Progenitor cell of endocrine pancreas (in vitro differentiated cells): ENCODE data around the gene UNCX. TPM values are rescaled to one million over a fixed set of nuclear protein-coding genes. Genes with fewer than 3 reads are reported as not detected.

Experiments used
- DNase-seq: peaks from one replicate; pipeline ENCODE4 v3.0.0; 2021; ENCODE audit warnings: low spot score; ENCODE audit not compliant: unreplicated experiment
- H3K27ac Mint-ChIP-seq: 2 replicates; pipeline ENCODE4 v1.8.0; 2021; ENCODE audit warnings: mild to moderate bottlenecking, moderate library complexity, mixed read lengths
- H3K27me3 Mint-ChIP-seq: 2 replicates; pipeline ENCODE4 v1.8.0; 2021; ENCODE audit warnings: mixed read lengths
- H3K36me3 Mint-ChIP-seq: 2 replicates; pipeline ENCODE4 v1.8.0; 2022; ENCODE audit warnings: mixed read lengths; ENCODE audit not compliant: insufficient read depth
- H3K4me1 Mint-ChIP-seq: 2 replicates; pipeline ENCODE4 v1.8.0; 2021; ENCODE audit warnings: low read depth, mixed read lengths
- H3K4me3 Mint-ChIP-seq: 2 replicates; pipeline ENCODE4 v1.8.0; 2021; ENCODE audit warnings: low read depth, mild to moderate bottlenecking, moderate library complexity, mixed read lengths
- H3K9me3 Mint-ChIP-seq: 2 replicates; pipeline ENCODE4 v1.8.0; 2021; ENCODE audit warnings: low read depth, mixed read lengths
- CTCF ChIP-seq: fragments of 200-600 bp; sonication (generic); IDR thresholded peaks from one replicate; pipeline ENCODE4 v1.5.0; 2021; ENCODE audit warnings: antibody characterized with exemption, mild to moderate bottlenecking; ENCODE audit not compliant: unreplicated experiment
- total RNA-seq: library from RNA; stranded (reverse); gene quantifications from 2 replicates; pipeline ENCODE4 v1.2.1, GENCODE V29; 2021

Gene UNCX
- total RNA-seq, 1 donor from 2014 or later, result not detected

- peaks cover 7% of the 10 kb centered on the region for H3K4me1 Mint-ChIP-seq
- H3K27ac Mint-ChIP-seq, result no peak overlapping the region
- no peaks in the 10 kb centered on the region for H3K9me3 Mint-ChIP-seq
- H3K27me3 Mint-ChIP-seq, result peaks cover 66% of the 10 kb centered on the region
- no peak overlapping the region for H3K4me3 Mint-ChIP-seq
- DNase-seq, result no peak
- TF ChIP-seq CTCF, result no peak
- no peaks in the 10 kb centered on the region for H3K36me3 Mint-ChIP-seq
These were observed 16.4 kb downstream of the UNCX start for GRCh38 chr7:1248916-1249581.

- peaks cover 60% of the 10 kb centered on the region for H3K27me3 Mint-ChIP-seq
- no peak overlapping the region for H3K27ac Mint-ChIP-seq
- no peaks in the 10 kb centered on the region for H3K9me3 Mint-ChIP-seq
- H3K36me3 Mint-ChIP-seq, result no peaks in the 10 kb centered on the region
- no peak for TF ChIP-seq CTCF
- H3K4me3 Mint-ChIP-seq, result no peak overlapping the region
- no peak for DNase-seq
- peaks cover 8% of the 10 kb centered on the region for H3K4me1 Mint-ChIP-seq
These were observed 17.1 kb downstream of the UNCX start for GRCh38 chr7:1249731-1250130.

- Mint-ChIP-seq H3K4me1 (peaks cover 8% of the 10 kb centered on the region), H3K27me3 (peaks cover 52% of the 10 kb centered on the region), H3K4me3 (no peak overlapping the region), H3K27ac (no peak overlapping the region), H3K36me3 (no peaks in the 10 kb centered on the region), H3K9me3 (no peaks in the 10 kb centered on the region)
- DNase-seq, result no peak
- no peak for TF ChIP-seq CTCF
These were observed 18.2 kb downstream of the UNCX start for GRCh38 chr7:1250901-1251300.

GRCh38 chr7:1251796-1252539 lies 19.3 kb downstream of the UNCX start:
- H3K36me3 Mint-ChIP-seq, result no peaks in the 10 kb centered on the region
- no peaks in the 10 kb centered on the region for H3K9me3 Mint-ChIP-seq
- TF ChIP-seq CTCF, result no peak
- H3K4me3 Mint-ChIP-seq, result no peak overlapping the region
- DNase-seq, result no peak
- no peak overlapping the region for H3K27ac Mint-ChIP-seq
- peaks cover 7% of the 10 kb centered on the region for H3K4me1 Mint-ChIP-seq
- peaks cover 50% of the 10 kb centered on the region for H3K27me3 Mint-ChIP-seq

GRCh38 chr7:1252540-1253090 lies 19.9 kb downstream of the UNCX start:
- Mint-ChIP-seq H3K4me1 (peaks cover 7% of the 10 kb centered on the region), H3K4me3 (no peak overlapping the region), H3K9me3 (no peaks in the 10 kb centered on the region), H3K27ac (no peak overlapping the region), H3K36me3 (no peaks in the 10 kb centered on the region), H3K27me3 (peaks cover 51% of the 10 kb centered on the region)
- DNase-seq, result no peak
- no peak for TF ChIP-seq CTCF
